Lung (tissue), 12 donors: ENCODE data around the gene HECW1. TPM values are rescaled to one million over a fixed set of nuclear protein-coding genes. Genes with fewer than 3 reads are reported as not detected.
A peak's percentile ranks its signal among the peaks of the same experiment; 100 is the strongest.

Experiments
- ATAC-seq: fragments of 200-7000 bp; cut with Tn5 transposase; one replicate; pipeline ENCODE4 v1.9.1; 2020; ENCODE audit warnings: moderate number of reproducible peaks; ENCODE audit not compliant: insufficient read depth, low FRiP score
- DNase-seq, 3 donors: peaks; one replicate each; pipeline ENCODE4 v3.0.0-alpha.2; 2013 to 2017
- H3K27ac ChIP-seq, 2 donors: one replicate each; pipeline ENCODE4 v1.5.1; 2013; ENCODE audit warnings: mild to moderate bottlenecking in 2 of 2, moderate library complexity in 2 of 2, control low read depth in 1 of 2, inconsistent platforms in 1 of 2, low read depth in 1 of 2, low read length in 1 of 2
- H3K27me3 ChIP-seq, 3 donors: one replicate each; pipeline ENCODE4 v1.5.1; 2013; ENCODE audit warnings: low read length in 2 of 3; ENCODE audit not compliant: control insufficient read depth in 3 of 3, insufficient read depth in 3 of 3
- H3K36me3 ChIP-seq, 4 donors: one replicate each; pipeline ENCODE4 v1.5.1; 2013; ENCODE audit warnings: low read length in 4 of 4, mild to moderate bottlenecking in 1 of 4, moderate library complexity in 1 of 4; ENCODE audit not compliant: control insufficient read depth in 4 of 4, insufficient read depth in 4 of 4
- H3K4me1 ChIP-seq, 5 donors: one replicate each; pipeline ENCODE4 v1.5.1; 2013; ENCODE audit warnings: low read length in 5 of 5, mild to moderate bottlenecking in 2 of 5, moderate library complexity in 1 of 5; ENCODE audit not compliant: control insufficient read depth in 5 of 5, insufficient read depth in 5 of 5
- H3K4me3 ChIP-seq: one replicate; pipeline ENCODE4 v1.5.1; 2013; ENCODE audit warnings: mild to moderate bottlenecking, control low read depth, moderate library complexity
- H3K9ac ChIP-seq, 2 donors: one replicate each; pipeline ENCODE4 v1.5.1; 2013; ENCODE audit warnings: low read length in 2 of 2, control low read depth in 1 of 2; ENCODE audit not compliant: insufficient read depth in 1 of 2
- H3K9me3 ChIP-seq, 4 donors: one replicate each; pipeline ENCODE4 v1.5.1; 2013; ENCODE audit warnings: low read length in 3 of 4, mild to moderate bottlenecking in 1 of 4, moderate library complexity in 1 of 4; ENCODE audit not compliant: control insufficient read depth in 4 of 4, insufficient read depth in 3 of 4
- WGBS, 2 donors: extraction: QIAGEN DNeasy Blood & Tissue Kit; methylation state at CpG; one replicate each; pipeline ENCODE4 v1.1.7; 2013; 5-methylcytosine and 5-hydroxymethylcytosine counted together
- polyA plus RNA-seq, 2 donors: library from polyadenylated mRNA; stranded (reverse); fragments of 200-250 nt; gene quantifications; one replicate each; pipeline ENCODE4 v1.2.1, GENCODE V29; 2013
- total RNA-seq, 2 donors: library from RNA; depleted of rRNA in 1 of 2; stranded (reverse); fragments of >200 nt in 1 of 2; gene quantifications; one replicate each; pipeline ENCODE4 v1.2.1, GENCODE V29; 2014 to 2021
- TF ChIP-seq, protein P1 (sequence below): IDR thresholded peaks from 2 replicates; pipeline ENCODE4 v1.5.1; 2012; ENCODE audit warnings: mild to moderate bottlenecking; ENCODE audit errors: control extremely low read depth, extremely low read depth
- donor health status: control.
- donor health status: control.
- donor health status: Bipolar disorder and iron deficiency.
- donor health status: healthy.
- donor health status: DM: yes; HTN: yes; CAD: no.

The HECW1 gene
- total and polyA plus RNA-seq, 4 donors = 0.05 to 0.21 (median 0.13) TPM

DNA sequence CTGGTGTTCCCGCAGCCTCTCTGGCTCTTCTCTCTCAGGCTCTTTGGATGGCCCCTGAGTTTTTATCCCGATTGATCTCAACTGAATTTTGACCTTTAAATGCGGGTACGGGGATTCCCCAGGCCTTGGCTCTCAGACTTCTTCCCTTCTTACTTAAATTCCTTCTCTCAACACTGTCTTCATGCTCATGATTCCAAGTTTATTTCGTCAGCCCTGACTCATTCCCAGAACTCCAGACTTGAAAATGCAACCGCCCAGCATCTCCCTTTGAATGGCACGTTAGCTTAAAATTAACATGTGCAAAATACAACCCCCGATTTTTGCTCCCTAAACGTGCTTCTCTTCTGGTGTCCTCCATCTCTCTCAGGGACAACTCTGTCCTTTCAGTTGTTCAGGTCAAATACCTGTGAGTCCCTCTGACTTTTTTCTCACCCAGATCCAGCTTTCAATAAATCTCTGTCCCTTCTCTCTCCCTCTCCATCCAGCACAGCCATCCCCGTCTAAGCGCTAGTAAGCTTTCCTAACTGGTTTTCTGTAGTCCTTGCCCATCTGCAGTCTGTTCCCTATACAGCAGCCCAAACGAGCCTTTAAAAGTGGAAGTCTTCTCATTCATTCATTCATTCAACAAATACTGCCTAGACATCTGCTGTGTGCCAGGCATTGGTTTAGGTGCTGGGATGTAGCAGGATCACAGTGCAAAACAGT is 7.1 kb downstream of the HECW1 start:
- TF ChIP-seq, protein P1, sequence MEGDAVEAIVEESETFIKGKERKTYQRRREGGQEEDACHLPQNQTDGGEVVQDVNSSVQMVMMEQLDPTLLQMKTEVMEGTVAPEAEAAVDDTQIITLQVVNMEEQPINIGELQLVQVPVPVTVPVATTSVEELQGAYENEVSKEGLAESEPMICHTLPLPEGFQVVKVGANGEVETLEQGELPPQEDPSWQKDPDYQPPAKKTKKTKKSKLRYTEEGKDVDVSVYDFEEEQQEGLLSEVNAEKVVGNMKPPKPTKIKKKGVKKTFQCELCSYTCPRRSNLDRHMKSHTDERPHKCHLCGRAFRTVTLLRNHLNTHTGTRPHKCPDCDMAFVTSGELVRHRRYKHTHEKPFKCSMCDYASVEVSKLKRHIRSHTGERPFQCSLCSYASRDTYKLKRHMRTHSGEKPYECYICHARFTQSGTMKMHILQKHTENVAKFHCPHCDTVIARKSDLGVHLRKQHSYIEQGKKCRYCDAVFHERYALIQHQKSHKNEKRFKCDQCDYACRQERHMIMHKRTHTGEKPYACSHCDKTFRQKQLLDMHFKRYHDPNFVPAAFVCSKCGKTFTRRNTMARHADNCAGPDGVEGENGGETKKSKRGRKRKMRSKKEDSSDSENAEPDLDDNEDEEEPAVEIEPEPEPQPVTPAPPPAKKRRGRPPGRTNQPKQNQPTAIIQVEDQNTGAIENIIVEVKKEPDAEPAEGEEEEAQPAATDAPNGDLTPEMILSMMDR = no peak
- H3K9ac ChIP-seq = no peak overlapping the region
- WGBS, 2 donors = 54 to 62% methylated on average over 12 of the region's 12 CpGs
- DNase-seq (no peak), ATAC-seq (peak; percentile 31)
- no peaks in the 10 kb centered on the region for H3K4me1 ChIP-seq
- no peaks in the 10 kb centered on the region for H3K9me3 ChIP-seq
- no peaks in the 10 kb centered on the region for H3K36me3 ChIP-seq
- H3K27me3 ChIP-seq = peaks cover 3 to 65% (median 57%) of the 10 kb centered on the region in 3 donors
- no peak overlapping the region for H3K27ac ChIP-seq
- H3K4me3 ChIP-seq = no peak overlapping the region

DNA sequence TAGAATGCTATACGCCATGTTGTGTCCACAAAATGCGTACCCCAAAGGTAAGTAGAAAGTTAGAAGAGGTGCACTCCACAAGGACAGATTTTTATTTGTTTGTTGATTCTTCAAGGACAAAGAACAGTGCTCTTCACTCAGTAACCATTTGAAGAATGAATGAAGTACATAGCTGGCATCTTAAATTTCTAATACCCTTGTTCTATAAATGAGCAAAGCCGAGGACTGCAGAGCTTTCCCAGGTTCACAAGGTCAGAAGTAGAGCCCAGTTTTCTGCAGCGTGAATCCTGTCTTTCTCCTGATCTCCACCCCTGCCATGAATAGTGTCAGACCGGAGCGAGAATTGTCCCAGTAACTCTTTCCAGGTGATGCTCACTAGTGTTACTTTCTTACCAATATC is 9.5 kb downstream of the HECW1 start:
- Histone ChIP-seq H3K9ac (no peak overlapping the region), H3K4me1 (no peaks in the 10 kb centered on the region), H3K9me3 (no peaks in the 10 kb centered on the region), H3K27me3 (peaks cover 3 to 41% (median 32%) of the 10 kb centered on the region in 3 donors), H3K27ac (no peak overlapping the region), H3K36me3 (no peaks in the 10 kb centered on the region), H3K4me3 (no peak overlapping the region)
- WGBS, 2 donors = 89 to 94% methylated on average over 6 of the region's 6 CpGs
- ATAC-seq = no peak
- TF ChIP-seq, protein P1 = no peak
- DNase-seq = no peak

DNA sequence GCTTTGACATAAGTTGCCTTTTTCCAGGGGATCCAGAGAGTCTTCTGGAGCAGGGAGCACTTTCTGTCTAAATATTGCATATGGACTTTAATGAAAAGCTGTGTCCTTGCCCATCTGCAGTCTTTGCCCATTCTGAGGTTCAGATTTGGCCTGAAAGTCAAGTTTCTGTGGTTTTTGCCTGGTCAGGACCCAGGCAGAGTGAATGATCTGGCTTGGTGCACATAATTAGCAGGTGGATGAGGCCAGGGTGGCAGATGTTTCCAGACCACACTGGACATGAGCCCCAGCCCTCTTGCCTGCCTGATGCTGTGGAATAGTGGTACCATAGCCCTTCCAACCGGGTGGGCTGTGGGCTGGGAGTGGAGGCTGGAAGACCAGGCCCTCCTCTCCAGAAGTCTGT is 11.0 kb downstream of the HECW1 start:
- no peaks in the 10 kb centered on the region for H3K9me3 ChIP-seq
- no peak overlapping the region for H3K4me3 ChIP-seq
- H3K4me1 ChIP-seq = no peaks in the 10 kb centered on the region
- TF ChIP-seq, protein P1 = no peak
- no peaks in the 10 kb centered on the region for H3K36me3 ChIP-seq
- no peak overlapping the region for H3K27ac ChIP-seq
- whole genome bisulfite sequencing, 2 donors = 70 to 82% methylated on average over 1 of the region's 1 CpG
- ATAC-seq = no peak
- no peak for DNase-seq
- H3K9ac ChIP-seq = no peak overlapping the region
- peaks cover 3 to 26% (median 17%) of the 10 kb centered on the region in 3 donors for H3K27me3 ChIP-seq

DNA sequence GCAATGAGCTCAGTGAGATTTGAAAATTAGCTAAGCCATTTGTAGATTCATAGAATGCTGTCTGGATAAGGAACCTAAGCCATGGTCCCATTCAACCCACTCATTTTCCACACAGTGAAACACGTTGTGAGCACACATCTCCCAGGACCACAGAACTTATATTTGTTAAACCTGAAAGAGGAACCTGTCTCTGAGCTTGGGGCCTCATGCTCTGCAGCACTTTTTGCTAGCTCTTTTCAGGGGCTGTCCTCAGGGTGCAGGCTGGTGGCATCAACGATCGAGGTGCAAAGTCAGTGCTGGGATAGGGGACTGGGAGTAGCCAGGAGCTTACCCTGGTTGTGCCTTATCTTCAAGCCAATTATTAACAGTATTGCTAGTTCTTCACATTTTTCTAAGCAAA is 11.9 kb downstream of the HECW1 start:
- Histone ChIP-seq H3K27ac (no peak overlapping the region), H3K9me3 (no peaks in the 10 kb centered on the region), H3K4me1 (no peaks in the 10 kb centered on the region), H3K9ac (no peak overlapping the region), H3K4me3 (no peak overlapping the region), H3K36me3 (no peaks in the 10 kb centered on the region), H3K27me3 (peaks cover 3 to 17% (median 9%) of the 10 kb centered on the region in 3 donors)
- no peak for DNase-seq
- TF ChIP-seq, protein P1 = no peak
- WGBS, 2 donors = 71 to 74% methylated on average over 3 of the region's 3 CpGs
- no peak for ATAC-seq
